T47D (cell line): ENCODE measurements around the gene LRP1-AS.

ENCODE experiments used
- DNase-seq, 2 experiments: peaks; one replicate each; pipeline versions ENCODE4 v3.0.0 to v3.0.0-alpha.2; 2011 to 2012; ENCODE audit warnings: low read depth in 1 of 2, low spot score in 1 of 2
- JUND ChIP-seq: IDR thresholded peaks from 2 replicates; pipeline ENCODE4 v1.6.1; 2012; ENCODE audit warnings: low read depth
- in situ Hi-C: cut with HindIII; loops from 2 replicates; pipeline ENCODE4 v1.10.0; 2016; ENCODE audit warnings: low sequenced_read_pairs, low pct_unique_long_range_greater_than_20kb

The LRP1-AS gene

DNA sequence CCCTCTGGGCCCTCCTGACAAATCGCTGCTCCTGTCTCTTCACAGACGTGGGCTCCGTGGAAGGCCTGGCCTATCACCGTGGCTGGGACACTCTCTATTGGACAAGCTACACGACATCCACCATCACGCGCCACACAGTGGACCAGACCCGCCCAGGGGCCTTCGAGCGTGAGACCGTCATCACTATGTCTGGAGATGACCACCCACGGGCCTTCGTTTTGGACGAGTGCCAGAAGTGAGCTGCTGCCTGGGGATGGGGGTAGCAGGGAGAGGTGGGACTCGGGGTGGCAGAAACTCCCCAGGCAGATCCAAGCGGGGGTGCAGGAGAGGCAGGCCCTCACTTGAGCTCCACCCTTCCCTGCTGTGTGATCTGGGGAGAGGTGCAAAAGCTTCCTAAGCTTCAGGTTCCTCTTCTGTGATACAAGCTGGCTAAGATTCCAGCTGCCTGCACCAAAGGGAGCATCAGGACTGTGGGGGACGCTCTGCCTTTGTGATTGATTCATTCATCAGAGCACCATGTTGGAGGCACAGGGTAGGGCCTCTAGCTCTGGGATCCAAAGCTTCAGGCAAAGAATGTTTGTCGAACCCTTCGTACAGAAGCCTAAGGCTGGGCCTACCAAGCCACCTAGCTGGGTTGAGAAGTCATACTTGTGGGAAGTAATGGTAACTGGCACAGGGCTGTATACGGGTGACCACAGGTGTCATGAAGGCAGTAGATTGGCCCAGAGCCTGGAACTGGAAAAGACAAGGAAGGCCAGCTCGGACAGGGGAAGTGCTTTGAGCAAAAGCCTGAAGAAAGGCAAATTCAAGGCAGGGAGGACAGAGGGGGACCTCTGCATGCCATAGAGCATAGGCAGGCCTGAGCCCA is 40.0 kb upstream of the LRP1-AS start:
- in situ Hi-C loops: no loop called here
- DNase-seq: no peak
- no peak for TF ChIP-seq JUND

DNA sequence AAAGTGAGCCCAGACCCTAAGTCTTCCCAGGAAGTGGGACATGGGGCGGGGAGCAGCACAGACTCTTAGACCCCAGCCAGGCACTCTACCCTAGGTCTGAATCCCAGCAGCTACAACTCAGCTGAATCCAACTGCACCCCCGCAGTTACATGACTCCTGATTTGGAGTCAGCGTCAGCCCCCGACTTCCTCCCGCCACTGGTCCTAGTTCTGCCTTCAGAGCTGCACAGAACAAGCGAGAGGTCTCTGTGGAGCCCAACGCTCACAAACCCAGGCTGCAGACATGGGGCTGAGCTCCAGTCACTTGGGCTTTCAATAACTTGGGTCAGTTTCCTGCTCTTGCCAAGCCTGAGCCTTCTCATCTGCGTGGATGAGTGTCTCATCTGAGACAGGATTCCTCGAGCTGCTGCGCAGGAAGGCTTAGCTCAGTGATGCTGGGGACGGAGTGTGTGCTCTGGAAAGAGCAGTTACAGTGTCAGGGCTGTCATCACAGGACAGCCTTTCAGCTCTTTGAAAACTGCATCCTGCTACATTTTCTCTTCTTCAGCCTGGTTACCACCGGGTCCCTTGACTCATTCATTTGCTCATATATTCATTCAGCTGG is 38.6 kb upstream of the LRP1-AS start:
- in situ Hi-C loops: no loop called here
- no peak for DNase-seq

DNA sequence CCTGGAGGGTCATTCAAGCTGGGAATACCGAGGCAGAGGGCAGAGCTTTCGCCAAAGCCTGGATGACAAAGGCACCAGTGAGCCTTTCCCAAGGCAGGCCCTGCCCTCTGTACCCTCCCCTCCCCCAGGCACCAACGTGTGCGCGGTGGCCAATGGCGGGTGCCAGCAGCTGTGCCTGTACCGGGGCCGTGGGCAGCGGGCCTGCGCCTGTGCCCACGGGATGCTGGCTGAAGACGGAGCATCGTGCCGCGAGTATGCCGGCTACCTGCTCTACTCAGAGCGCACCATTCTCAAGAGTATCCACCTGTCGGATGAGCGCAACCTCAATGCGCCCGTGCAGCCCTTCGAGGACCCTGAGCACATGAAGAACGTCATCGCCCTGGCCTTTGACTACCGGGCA is 38.0 kb upstream of the LRP1-AS start:
- in situ Hi-C loops: no loop called here
- DNase-seq: no peak
- TF ChIP-seq JUND: no peak

More for the DNA sequence above, 38.6 kb upstream of the LRP1-AS start:
- no peak for TF ChIP-seq JUND

DNA sequence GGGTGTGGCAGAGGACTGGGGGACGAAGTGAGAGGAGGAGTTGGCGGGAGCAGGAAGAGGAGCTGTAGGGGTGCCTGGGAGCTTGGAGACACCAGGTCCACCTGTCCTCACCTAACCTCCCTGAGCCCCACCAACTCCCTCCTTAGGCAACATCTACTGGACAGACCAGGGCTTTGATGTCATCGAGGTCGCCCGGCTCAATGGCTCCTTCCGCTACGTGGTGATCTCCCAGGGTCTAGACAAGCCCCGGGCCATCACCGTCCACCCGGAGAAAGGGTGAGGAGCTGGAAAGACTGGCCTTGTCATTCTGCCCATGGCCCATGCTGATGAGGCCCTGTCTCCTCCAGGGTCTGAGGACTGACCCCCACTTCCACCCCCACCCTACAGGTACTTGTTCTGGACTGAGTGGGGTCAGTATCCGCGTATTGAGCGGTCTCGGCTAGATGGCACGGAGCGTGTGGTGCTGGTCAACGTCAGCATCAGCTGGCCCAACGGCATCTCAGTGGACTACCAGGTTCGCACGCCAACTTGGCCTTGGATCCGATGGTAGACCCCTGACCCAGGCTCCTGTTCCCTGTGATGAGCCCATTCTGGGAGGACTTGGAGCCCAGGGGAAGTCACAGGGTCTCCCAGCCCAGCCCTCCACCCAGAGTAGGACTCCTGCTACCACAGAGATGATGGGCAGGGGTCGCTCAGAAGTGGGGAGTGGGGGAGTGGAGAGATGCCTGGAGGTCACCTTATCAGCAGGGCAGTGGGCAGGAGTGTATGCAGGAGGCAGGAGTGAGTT is 36.7 kb upstream of the LRP1-AS start:
- in situ Hi-C loops: no loop called here
- no peak for DNase-seq
- no peak for TF ChIP-seq JUND

DNA sequence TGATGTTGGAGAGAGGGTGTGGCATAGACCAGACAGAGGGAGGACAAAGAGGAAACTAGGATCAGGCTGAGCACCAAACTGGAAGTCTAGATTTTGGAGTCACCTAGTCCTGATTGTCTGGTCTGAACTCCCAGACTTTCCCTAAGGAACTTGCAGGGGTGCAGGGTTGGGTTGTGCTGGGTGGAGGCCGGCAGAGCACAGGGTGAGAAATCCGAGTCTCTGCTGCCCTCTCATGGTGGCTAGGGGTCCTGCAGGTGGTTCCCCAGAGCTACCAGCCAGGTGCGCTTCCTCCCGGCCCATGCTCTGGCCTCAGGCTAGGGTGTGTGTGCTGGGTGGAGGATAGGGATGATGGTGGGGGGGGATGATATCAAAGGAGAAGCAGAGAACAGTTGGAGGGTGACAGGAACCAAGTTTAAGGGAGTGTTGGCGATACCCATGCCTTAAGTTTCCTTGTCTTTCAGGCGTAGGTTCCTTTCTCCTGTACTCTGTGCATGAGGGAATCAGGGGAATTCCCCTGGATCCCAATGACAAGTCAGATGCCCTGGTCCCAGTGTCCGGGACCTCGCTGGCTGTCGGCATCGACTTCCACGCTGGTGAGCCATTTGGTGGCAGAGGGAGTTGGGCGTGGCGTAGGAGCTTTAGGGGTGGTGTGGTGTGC is 35.6 kb upstream of the LRP1-AS start:
- in situ Hi-C loops: no loop called here
- DNase-seq: peak; percentile 82 to 99
- no peak for TF ChIP-seq JUND

DNA sequence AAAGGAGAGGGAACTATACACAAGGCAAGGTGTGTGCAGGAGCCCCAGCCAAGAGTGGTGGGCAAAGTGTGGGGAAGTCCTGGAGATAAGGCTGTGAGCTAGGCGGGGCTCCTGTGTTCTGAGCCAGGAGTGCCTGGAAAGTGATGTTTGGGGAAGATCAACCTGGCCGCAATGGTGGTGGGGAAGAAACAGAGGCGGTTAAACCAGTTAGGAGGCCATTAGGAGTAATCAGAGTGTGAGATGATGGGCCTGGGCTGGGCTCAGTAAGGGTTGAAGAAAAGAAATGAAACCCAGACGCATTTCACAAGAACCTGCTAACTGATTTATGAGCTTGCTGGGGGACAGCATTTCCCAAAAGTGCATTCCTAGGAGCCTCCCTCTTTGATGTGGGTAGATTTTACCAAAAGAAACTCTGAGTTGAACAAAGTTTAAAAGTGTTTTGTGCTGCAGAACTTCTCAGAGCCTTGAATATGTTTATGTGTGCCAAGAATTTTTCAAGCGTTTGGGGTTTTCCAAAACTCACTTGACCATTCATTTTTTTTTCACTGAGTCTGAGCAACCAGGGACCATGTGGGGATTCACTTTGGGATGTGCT is 34.2 kb upstream of the LRP1-AS start:
- no peak for TF ChIP-seq JUND
- no peak for DNase-seq
- in situ Hi-C loops: no loop called here

DNA sequence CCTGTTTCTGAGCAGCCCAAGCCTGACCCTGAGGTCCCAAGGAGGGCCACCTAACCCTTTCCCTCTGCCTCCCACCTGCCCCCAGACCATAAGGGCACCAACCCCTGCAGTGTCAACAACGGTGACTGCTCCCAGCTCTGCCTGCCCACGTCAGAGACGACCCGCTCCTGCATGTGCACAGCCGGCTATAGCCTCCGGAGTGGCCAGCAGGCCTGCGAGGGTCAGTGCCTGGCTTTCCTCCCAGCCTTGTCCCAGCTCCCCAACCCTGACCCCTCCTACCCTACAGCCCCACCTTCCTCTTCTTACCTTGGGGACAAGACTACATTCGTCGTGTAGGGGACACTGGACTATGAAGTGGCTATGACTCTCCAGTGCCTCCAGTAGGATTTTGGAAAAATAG is 33.7 kb upstream of the LRP1-AS start:
- in situ Hi-C loops: no loop called here
- DNase-seq: no peak

DNA sequence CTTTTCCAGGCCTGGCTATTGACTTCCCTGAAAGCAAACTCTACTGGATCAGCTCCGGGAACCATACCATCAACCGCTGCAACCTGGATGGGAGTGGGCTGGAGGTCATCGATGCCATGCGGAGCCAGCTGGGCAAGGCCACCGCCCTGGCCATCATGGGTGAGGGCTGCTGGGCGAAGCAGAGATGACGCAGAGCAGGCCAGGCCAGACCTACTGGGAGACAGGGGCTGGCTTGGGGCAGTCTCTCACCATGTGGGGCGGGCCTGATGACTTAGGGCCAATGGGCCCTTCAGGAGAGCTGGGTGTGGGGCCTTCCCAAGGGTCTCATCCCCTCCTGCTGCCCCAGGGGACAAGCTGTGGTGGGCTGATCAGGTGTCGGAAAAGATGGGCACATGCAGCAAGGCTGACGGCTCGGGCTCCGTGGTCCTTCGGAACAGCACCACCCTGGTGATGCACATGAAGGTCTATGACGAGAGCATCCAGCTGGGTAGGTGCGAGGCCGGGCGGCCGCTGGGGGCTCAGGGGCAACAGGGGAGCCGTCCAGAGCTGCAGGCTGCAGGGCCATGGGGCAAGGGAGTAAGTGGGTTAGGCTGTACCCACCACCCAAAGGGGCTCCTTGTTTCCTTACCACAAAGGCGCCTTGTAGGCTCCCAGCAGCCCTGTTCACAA is 33.0 kb upstream of the LRP1-AS start:
- no peak for DNase-seq
- in situ Hi-C loops: no loop called here
- no peak for TF ChIP-seq JUND

More for the DNA sequence above, 33.7 kb upstream of the LRP1-AS start:
- TF ChIP-seq JUND: no peak

DNA sequence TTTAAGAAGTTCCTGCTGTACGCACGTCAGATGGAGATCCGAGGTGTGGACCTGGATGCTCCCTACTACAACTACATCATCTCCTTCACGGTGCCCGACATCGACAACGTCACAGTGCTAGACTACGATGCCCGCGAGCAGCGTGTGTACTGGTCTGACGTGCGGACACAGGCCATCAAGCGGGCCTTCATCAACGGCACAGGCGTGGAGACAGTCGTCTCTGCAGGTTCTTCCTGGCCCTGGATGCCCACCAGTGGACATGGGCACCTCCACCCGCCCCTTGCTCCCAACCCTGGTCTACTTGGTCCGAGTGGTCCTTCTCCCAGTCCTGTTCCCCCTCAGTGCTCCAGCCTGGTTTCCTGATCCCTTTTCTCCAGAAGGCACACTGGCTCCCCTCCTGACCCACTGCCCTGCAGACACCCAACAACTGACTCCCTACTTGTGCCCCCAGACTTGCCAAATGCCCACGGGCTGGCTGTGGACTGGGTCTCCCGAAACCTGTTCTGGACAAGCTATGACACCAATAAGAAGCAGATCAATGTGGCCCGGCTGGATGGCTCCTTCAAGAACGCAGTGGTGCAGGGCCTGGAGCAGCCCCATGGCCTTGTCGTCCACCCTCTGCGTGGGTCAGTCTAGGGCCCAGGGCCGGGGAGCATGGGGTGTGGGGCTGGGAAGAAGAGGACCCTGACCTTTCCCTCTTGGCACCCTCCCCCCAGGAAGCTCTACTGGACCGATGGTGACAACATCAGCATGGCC is 32.1 kb upstream of the LRP1-AS start:
- no peak for TF ChIP-seq JUND
- in situ Hi-C loops: no loop called here
- DNase-seq: no peak

DNA sequence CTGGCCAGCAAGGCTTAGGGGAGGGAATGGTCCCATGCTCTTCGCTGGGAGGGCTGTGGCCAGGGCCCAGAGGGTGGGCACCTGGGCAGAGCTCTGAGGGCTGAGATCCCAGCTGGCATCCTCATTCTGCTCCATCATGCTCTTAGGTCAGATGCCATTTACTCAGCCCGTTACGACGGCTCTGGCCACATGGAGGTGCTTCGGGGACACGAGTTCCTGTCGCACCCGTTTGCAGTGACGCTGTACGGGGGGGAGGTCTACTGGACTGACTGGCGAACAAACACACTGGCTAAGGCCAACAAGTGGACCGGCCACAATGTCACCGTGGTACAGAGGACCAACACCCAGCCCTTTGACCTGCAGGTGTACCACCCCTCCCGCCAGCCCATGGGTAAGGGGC is 30.8 kb upstream of the LRP1-AS start:
- in situ Hi-C loops: no loop called here
- peak in 1 of 2 experiments; percentile 29 for DNase-seq
- TF ChIP-seq JUND: no peak

DNA sequence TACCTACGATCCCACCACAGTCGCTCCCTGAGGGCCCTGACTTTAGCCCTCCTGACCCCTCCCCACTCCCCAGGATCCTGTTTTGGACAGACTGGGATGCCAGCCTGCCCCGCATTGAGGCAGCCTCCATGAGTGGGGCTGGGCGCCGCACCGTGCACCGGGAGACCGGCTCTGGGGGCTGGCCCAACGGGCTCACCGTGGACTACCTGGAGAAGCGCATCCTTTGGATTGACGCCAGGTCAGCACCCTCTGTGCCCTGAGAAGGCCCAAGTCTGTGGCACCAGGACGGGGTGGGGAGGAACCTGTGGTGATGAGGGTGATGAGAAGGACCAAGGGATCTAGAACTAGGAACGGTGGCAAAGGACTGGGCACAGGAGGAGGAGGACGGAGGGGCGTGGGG is 29.9 kb upstream of the LRP1-AS start:
- no peak for DNase-seq
- in situ Hi-C loops: no loop called here
- TF ChIP-seq JUND: no peak
